Smooth muscle cell of bladder (primary cell): ENCODE results near the gene HMGCL. TPM values are rescaled to one million over a fixed set of nuclear protein-coding genes. Genes with fewer than 3 reads are reported as not detected.

ENCODE experiments used
- total RNA-seq: library from RNA; depleted of rRNA; stranded (reverse); fragments of >200 nt; gene quantifications from 2 replicates; pipeline ENCODE4 v1.2.3, GENCODE V29; 2014

HMGCL gene
- total RNA-seq: 52.0 and 53.9 TPM in 2 replicates

GRCh38 chr1:23825076-23825761, at the start of gene HMGCL:
HMGCL (minus strand) TSS chr1:23825429; CDS start chr1:23825415, 14 bp downstream.

GRCh38 chr1:23867895-23868556, 42.8 kb upstream of the HMGCL start, which contains the start of gene FUCA1:
FUCA1 (minus strand) TSS chr1:23868290; CDS start chr1:23868286, 4 bp downstream.

GRCh38 chr1:23800400-23801337, 24.6 kb downstream of the HMGCL start, which contains the start of gene GALE:
GALE (minus strand) TSS chr1:23800754; CDS start chr1:23799007, 1,747 bp downstream.

GRCh38 chr1:23790696-23791515, 34.3 kb downstream of the HMGCL start, which contains the start of gene LYPLA2:
LYPLA2 (plus strand) TSS chr1:23791145; CDS start chr1:23792683, 1,538 bp downstream.

GRCh38 chr1:23777979-23778814, 47.0 kb downstream of the HMGCL start, which contains the start of gene PITHD1:
PITHD1 (plus strand) TSS chr1:23778418; CDS start chr1:23778516, 98 bp downstream.

Other genes starting within 250 kb of the HMGCL start
- gene RPL11, start 133.6 kb downstream of the HMGCL start, total RNA-seq: 1,611 and 1,698 TPM in 2 replicates
- 16.5 and 17.9 TPM in 2 replicates for gene ELOA, start 82.0 kb downstream of the HMGCL start, total RNA-seq
- gene PITHD1, start 47.0 kb downstream of the HMGCL start, total RNA-seq: 28.2 and 34.9 TPM in 2 replicates
- 29.3 and 36.1 TPM in 2 replicates for gene LYPLA2, start 34.3 kb downstream of the HMGCL start, total RNA-seq
- gene GALE, start 24.7 kb downstream of the HMGCL start, total RNA-seq: 11.4 and 13.4 TPM in 2 replicates
- gene FUCA1, start 42.9 kb upstream of the HMGCL start, total RNA-seq: 5.6 and 9.0 TPM in 2 replicates
- not detected in 2 replicates for gene CNR2, start 87.9 kb upstream of the HMGCL start, total RNA-seq
- gene PNRC2, start 134.4 kb upstream of the HMGCL start, total RNA-seq: 70.0 and 78.8 TPM in 2 replicates
- gene SRSF10, start 154.9 kb upstream of the HMGCL start, total RNA-seq: 64.3 and 72.6 TPM in 2 replicates